Measurements from ENCODE around the gene RTKN.

DNA sequence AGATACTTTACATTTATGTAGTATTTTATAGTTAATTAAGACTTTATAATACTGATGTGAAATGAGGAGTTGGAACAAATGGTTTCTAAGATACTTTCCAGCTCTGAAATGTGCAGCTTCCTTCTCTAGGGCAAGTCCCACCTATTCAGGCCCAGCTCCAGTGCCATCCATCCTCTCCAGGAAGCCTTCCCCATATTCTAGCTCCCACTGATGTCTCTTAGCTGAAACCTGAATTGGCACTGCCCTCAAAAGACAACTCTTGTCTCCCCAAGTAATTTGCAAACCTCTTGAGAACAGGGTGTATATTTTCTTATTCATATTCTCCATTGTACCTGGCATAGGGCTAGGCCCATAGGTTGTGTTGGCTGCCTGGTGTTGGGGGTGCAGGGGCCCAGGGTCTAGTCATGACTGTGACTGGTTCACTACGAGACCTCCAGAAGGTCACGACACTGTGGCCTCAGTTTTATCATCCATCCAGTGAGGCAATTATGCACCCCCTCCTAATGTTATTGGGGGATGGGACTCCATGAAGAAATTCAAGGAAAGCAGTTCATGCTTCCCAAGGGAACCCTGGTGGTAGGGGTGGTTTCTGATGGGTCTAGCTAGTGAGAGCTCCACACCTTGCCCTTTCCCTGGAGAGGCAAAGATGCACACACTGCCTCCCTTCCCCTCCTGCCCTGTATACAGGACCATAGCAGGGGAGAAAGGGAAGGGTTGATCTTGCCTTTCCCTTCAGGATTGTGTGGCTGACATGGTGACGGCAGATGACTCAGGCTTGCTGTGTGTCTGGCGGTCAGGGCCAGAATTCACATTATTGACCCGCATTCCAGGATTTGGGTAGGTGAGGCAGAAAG lies 17.4 kb downstream of the RTKN start:
- no peak for TF ChIP-seq EZH2 (IDR thresholded peaks at IDR 0.05; ENCODE audit: insufficient read depth, poor library complexity, severe bottlenecking)
- no peak for TF ChIP-seq EZH2phosphoT487 (IDR thresholded peaks at IDR 0.05; ENCODE audit: insufficient read depth, low read depth)
